PC-9 (cell line): ENCODE results near the gene CENPP. TPM values are rescaled to one million over a fixed set of nuclear protein-coding genes. Genes with fewer than 3 reads are reported as not detected.

Experiments
- BruUV-seq: library from RNA; stranded (reverse); fragments of 400-500 nt; replicated peaks from 2 replicates; lab custom pipeline; 2021; lab: Mats Ljungman, UMichigan
- CTCF ChIA-PET: fragments of 300-600 bp; sonication (Branson Sonifier 250); formaldehyde crosslinking; loops from one replicate; lab custom pipeline; 2022; ENCODE audit warnings: antibody characterized with exemption; lab: Charles Lee
- POLR2A ChIA-PET: fragments of 300-600 bp; sonication (Branson Sonifier 250); formaldehyde crosslinking; loops from one replicate; lab custom pipeline; 2022; ENCODE audit warnings: antibody characterized with exemption; ENCODE audit not compliant: unreplicated experiment; lab: Charles Lee
- DNase-seq, 2 experiments: peaks; one replicate each; pipeline versions ENCODE4 v3.0.0 to v3.0.0-alpha.2; 2015 to 2022; ENCODE audit warnings: mixed read lengths in 1 of 2
- H2AFZ ChIP-seq: fragments of 200-600 bp; sonication (generic); 2 replicates; pipeline ENCODE4 v1.8.1; 2017; ENCODE audit warnings: antibody characterized with exemption
- H3F3A ChIP-seq: fragments of 200-600 bp; sonication (generic); 2 replicates; pipeline ENCODE4 v1.8.1; 2017; ENCODE audit warnings: antibody characterized with exemption, mild to moderate bottlenecking, low read depth; ENCODE audit not compliant: insufficient read depth
- H3K27ac ChIP-seq: fragments of 200-600 bp; sonication (generic); 2 replicates; pipeline ENCODE4 v1.6.1; 2016; ENCODE audit warnings: mixed run types
- H3K27me3 ChIP-seq: fragments of 200-600 bp; sonication (generic); 2 replicates; pipeline ENCODE4 v1.6.1; 2016; ENCODE audit warnings: low read depth, mixed run types; ENCODE audit not compliant: insufficient read depth
- H3K36me3 ChIP-seq: fragments of 200-600 bp; sonication (generic); 2 replicates; pipeline ENCODE4 v1.6.1; 2016; ENCODE audit warnings: low read depth, mixed run types
- H3K4me1 ChIP-seq: fragments of 200-600 bp; sonication (generic); replicated peaks from 2 replicates; pipeline ENCODE4 v1.6.1; 2016; ENCODE audit warnings: mixed run types; ENCODE audit not compliant: insufficient read depth
- H3K4me2 ChIP-seq: fragments of 200-600 bp; sonication (generic); 2 replicates; pipeline ENCODE4 v1.6.1; 2017; ENCODE audit warnings: mixed run types
- H3K4me3 ChIP-seq: fragments of 200-600 bp; sonication (generic); 2 replicates; pipeline ENCODE4 v1.6.1; 2016; ENCODE audit warnings: mixed run types
- H3K79me2 ChIP-seq: fragments of 200-600 bp; sonication (generic); 2 replicates; pipeline ENCODE4 v1.6.1; 2017; ENCODE audit warnings: low read depth, mixed run types
- H3K9me2 ChIP-seq: fragments of 200-600 bp; sonication (generic); 2 replicates; pipeline ENCODE4 v1.8.1; 2017; ENCODE audit warnings: mild to moderate bottlenecking; ENCODE audit not compliant: insufficient read depth
- H3K9me3 ChIP-seq: fragments of 200-600 bp; sonication (generic); 2 replicates; pipeline ENCODE4 v1.8.1; 2016; ENCODE audit warnings: low read depth; ENCODE audit not compliant: insufficient read depth
- H4K20me1 ChIP-seq: fragments of 200-600 bp; sonication (generic); 2 replicates; pipeline ENCODE4 v1.8.1; 2017; ENCODE audit not compliant: insufficient read depth
- EZH2 ChIP-seq: fragments of 200-600 bp; sonication (generic); IDR thresholded peaks from 2 replicates; pipeline ENCODE4 v1.8.0; 2017; ENCODE audit warnings: antibody characterized with exemption, low read depth
- intact Hi-C: fragments of 100-400 bp; cut with micrococcal nuclease; formaldehyde crosslinking; loops from one replicate; pipeline ENCODE4 v1.10.0; 2022; ENCODE audit not compliant: unreplicated experiment
- total RNA-seq: library from RNA; stranded (reverse); gene quantifications from 2 replicates; pipeline ENCODE4 v1.2.3, GENCODE V29; 2021
- TF ChIP-seq, protein P1 (sequence below): fragments of 200-600 bp; sonication (generic); conservative IDR thresholded peaks from 2 replicates; pipeline ENCODE4 v1.6.1; 2017; ENCODE audit warnings: mixed run types, antibody characterized with exemption, mild to moderate bottlenecking, moderate library complexity

The CENPP gene
- total RNA-seq, 1 experiment from 2014 or later: 10.0 TPM

DNA sequence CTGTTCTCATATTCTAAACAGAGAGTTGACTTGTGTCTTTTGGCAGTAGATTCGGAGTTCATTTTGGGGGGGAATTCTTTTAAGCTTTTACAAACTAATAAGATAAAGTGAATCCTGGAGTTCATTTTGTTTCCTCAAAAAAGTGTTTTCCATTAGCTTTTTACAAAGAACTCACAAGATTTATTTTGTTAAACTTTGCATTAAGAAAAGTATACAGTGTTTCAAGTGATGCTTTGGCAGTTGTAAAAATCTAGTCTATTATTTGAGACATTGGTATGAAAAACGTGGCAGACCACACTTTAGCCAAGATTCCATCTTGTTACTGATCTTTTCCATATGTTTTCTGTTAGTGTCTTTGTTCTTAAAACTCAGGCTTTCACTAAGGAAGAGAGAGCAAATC, 99.7 kb downstream of the CENPP start:
- TF ChIP-seq EZH2: no peak
- TF ChIP-seq, protein P1, sequence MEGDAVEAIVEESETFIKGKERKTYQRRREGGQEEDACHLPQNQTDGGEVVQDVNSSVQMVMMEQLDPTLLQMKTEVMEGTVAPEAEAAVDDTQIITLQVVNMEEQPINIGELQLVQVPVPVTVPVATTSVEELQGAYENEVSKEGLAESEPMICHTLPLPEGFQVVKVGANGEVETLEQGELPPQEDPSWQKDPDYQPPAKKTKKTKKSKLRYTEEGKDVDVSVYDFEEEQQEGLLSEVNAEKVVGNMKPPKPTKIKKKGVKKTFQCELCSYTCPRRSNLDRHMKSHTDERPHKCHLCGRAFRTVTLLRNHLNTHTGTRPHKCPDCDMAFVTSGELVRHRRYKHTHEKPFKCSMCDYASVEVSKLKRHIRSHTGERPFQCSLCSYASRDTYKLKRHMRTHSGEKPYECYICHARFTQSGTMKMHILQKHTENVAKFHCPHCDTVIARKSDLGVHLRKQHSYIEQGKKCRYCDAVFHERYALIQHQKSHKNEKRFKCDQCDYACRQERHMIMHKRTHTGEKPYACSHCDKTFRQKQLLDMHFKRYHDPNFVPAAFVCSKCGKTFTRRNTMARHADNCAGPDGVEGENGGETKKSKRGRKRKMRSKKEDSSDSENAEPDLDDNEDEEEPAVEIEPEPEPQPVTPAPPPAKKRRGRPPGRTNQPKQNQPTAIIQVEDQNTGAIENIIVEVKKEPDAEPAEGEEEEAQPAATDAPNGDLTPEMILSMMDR: no peak
- Histone ChIP-seq H3K4me3 (no peak overlapping the region), H3K4me1 (no peaks in the 10 kb centered on the region), H4K20me1 (no peaks in the 10 kb centered on the region), H3K36me3 (no peaks in the 10 kb centered on the region), H3K27me3 (no peaks in the 10 kb centered on the region), H3K9me3 (no peaks in the 10 kb centered on the region), H3F3A (no peaks in the 10 kb centered on the region), H3K4me2 (no peak overlapping the region), H3K27ac (no peak overlapping the region), H3K79me2 (no peaks in the 10 kb centered on the region), H3K9me2 (no peaks in the 10 kb centered on the region), H2AFZ (no peak overlapping the region)
- ChIA-PET POLR2A (no interaction called here), CTCF (no interaction called here)
- no TSS peak for BruUV-seq
- DNase-seq: no peak
- intact Hi-C loops: no loop called here

GRCh38 chr9:92426501-92427145, 100.9 kb downstream of the CENPP start:
- POLR2A ChIA-PET: no interaction called here

GRCh38 chr9:92429836-92430235, 104.1 kb downstream of the CENPP start:
- Histone ChIP-seq H4K20me1 (no peaks in the 10 kb centered on the region), H3K9me2 (no peaks in the 10 kb centered on the region), H3K27ac (no peak overlapping the region), H2AFZ (no peak overlapping the region), H3K4me1 (no peaks in the 10 kb centered on the region), H3K79me2 (no peaks in the 10 kb centered on the region), H3K9me3 (no peaks in the 10 kb centered on the region), H3K36me3 (no peaks in the 10 kb centered on the region), H3K4me3 (no peak overlapping the region), H3K4me2 (no peak overlapping the region), H3K27me3 (no peaks in the 10 kb centered on the region), H3F3A (no peaks in the 10 kb centered on the region)
- BruUV-seq: no TSS peak
- no peak for TF ChIP-seq EZH2
- TF ChIP-seq, protein P1: no peak
- POLR2A ChIA-PET: no interaction called here
- intact Hi-C loops: no loop called here
- CTCF ChIA-PET: no interaction called here
- DNase-seq: no peak

More at GRCh38 chr9:92426501-92427145, 100.9 kb downstream of the CENPP start:
- CTCF ChIA-PET: interaction anchor here (0.6 kb wide), 1 partner anchor 627 kb away, joined by 4 read pairs; no protein-coding TSS in a partner anchor
- no TSS peak for BruUV-seq
- H4K20me1 ChIP-seq: no peaks in the 10 kb centered on the region
- H2AFZ ChIP-seq: no peak overlapping the region
- no peak for DNase-seq
- H3K9me3 ChIP-seq: no peaks in the 10 kb centered on the region
- intact Hi-C loops: no loop called here
- no peaks in the 10 kb centered on the region for H3K27me3 ChIP-seq
- no peaks in the 10 kb centered on the region for H3K79me2 ChIP-seq
- H3F3A ChIP-seq: no peaks in the 10 kb centered on the region
- no peak overlapping the region for H3K4me3 ChIP-seq
- H3K4me1 ChIP-seq: no peaks in the 10 kb centered on the region
- no peaks in the 10 kb centered on the region for H3K36me3 ChIP-seq
- TF ChIP-seq, protein P1: no peak
- TF ChIP-seq EZH2: no peak
- H3K4me2 ChIP-seq: no peak overlapping the region
- H3K27ac ChIP-seq: no peak overlapping the region
- H3K9me2 ChIP-seq: no peaks in the 10 kb centered on the region
